ENCODE data around the gene DMRT3.

Gene DMRT3, protein sequence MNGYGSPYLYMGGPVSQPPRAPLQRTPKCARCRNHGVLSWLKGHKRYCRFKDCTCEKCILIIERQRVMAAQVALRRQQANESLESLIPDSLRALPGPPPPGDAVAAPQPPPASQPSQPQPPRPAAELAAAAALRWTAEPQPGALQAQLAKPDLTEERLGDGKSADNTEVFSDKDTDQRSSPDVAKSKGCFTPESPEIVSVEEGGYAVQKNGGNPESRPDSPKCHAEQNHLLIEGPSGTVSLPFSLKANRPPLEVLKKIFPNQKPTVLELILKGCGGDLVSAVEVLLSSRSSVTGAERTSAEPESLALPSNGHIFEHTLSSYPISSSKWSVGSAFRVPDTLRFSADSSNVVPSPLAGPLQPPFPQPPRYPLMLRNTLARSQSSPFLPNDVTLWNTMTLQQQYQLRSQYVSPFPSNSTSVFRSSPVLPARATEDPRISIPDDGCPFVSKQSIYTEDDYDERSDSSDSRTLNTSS

DNA sequence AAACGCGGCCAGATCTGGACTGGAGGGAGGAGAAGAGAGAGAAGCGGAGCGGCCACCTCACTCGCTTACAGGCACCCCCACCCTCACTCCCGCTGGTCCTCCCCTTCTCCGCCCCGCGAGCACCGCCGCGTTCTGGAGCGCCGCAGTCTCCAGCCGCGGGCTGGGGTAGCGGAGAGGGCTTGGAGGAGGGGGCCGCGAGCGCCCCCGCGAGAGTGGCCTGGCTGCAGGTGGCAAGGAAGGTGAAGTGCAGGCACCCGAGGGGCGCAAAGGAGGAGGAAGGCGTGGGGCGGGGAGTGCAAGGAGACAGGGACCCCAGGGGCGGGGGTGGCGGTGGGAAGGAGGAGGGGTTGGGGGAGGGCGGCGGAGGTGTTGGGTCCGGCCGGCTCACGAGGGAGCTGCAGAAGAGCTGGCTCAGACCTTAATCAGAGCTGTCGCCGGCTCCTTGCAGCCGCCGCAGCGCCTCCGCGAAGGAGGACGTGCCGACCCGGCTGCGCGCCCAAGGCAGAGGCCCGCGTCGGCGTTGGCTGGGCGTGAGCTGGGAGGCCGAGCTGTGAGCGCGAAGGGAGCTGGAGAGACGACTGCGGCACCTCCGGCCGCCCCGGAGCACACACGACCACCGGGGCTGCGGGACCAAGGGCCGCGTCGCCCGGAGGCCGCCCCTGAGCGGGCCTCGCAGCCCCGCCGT lies at the start of gene DMRT3:
Gene DMRT3 (plus strand): TSS at position 398 of the 685 bp plus-strand sequence. CDS start 347 bp downstream, outside the sequence.
- no peak for DNase-seq

DNA sequence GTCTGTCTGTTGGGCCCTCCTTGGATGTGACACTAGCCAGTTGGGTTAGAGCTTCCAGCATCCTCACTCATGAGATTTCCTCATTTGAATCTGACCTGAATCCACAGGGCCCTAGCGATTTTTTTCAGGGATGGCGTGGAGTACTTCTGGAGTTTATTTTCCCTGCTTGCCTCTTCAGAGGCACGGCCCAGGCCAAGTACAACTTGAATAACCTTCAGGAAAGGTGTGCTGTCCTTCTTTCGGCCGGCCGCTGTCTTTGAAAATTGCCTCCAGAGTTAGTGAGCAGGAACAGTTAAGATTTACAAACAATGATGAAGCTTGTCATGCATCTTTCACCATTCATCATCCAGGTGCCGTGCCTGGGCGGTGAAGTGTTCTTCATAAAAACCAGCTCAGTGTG lies 49.5 kb upstream of the DMRT3 start:
- no peak for DNase-seq

DNA sequence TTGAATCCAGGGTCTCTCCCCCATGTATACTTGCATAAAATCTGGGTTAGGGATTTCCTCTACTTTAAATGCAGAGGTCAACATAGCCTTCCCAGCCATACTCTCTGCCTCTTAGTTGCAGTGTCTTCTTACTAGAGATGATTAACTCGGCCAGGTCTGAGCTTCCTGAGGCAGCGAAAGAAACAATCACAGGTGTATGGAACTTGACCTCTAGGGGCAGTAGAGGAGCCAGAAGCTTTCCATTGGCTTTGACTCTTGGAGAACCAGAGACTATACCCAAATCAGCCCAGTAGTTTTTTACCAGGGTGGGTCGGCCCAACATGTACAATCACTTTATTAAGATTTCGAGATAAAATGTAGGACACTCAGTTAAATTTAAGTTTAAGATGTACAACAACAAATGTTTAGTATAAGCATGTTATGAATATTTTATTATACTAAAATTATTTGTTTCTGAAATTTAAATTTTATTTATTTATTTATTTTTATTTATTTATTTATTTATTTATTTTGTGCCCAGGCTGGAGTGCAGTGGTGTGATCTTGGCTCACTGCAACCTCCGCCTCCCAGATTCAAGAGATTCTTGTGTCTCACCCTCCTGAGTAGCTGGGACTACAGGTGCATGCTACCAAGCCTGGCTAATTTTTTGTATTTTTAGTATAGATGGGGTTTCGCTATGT lies 48.0 kb upstream of the DMRT3 start:
- DNase-seq: peak; percentile 13

DNA sequence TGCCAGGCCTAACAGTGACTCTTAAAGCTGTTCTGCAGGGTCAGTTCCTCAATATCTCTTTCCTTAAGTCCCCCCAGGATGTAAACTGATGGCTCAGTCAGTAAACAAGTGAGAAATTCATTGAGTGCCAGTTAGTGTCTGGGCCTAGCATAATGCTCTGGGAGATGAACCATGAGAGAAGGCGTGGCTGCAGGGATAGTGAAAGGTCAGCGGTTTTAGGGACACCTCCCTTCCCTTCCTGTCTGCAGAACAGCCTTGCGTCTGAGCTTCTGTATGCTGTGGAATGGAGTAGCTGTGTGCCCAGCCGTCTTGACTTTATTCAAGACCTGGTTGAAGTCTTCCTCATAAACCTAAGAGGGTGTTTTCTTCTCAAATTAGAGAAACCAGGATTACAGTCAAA lies 46.7 kb upstream of the DMRT3 start:
- no peak for DNase-seq

DNA sequence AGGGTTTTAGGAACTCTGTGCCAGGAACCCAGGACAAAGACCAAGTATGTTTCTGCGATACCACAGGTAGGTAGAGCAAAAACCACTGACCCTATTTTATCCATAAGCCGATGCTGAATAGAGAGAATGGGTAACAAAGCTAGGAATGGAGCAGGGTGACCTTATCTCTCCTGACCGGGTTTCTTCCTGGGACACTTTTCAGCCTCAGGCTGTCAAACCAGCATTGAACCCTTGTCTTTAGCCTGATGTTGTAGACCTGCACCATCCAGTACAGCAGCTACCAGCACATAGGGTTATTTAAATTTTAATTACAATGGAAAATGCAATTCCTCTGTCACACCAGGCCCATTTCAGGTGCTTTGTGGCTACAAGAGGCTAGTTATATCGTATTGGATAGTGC lies 43.1 kb upstream of the DMRT3 start:
- no peak for DNase-seq

DNA sequence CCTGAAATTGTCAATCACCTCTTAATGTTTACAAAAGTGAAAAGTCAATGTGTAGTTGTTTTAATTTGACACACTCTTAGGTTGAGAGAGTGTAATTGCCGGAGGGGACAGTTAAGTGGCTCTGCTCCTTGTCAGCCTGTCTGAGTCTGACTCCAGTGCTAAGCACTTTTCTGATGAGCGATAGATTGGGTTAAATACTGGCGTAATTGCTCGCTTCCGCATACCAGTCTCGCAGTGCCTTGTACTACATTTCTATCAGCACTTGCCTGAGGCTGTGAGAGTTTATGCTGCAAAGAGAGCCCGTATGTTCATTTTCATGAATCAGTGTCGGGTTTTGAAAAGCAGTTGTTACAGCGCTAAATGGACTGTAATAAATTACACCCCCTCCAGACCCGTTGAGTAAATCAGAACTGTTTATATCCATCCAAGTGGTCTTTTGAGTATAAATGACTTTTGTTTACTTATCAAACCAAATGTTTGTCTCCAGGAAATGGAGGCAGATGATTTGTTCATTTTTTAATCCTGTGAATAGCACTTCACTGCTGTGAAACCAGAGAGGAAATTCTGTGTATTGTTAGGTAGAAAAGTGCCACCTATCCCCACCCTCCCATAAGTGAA lies 41.0 kb upstream of the DMRT3 start:
- DNase-seq: peak; percentile 27

DNA sequence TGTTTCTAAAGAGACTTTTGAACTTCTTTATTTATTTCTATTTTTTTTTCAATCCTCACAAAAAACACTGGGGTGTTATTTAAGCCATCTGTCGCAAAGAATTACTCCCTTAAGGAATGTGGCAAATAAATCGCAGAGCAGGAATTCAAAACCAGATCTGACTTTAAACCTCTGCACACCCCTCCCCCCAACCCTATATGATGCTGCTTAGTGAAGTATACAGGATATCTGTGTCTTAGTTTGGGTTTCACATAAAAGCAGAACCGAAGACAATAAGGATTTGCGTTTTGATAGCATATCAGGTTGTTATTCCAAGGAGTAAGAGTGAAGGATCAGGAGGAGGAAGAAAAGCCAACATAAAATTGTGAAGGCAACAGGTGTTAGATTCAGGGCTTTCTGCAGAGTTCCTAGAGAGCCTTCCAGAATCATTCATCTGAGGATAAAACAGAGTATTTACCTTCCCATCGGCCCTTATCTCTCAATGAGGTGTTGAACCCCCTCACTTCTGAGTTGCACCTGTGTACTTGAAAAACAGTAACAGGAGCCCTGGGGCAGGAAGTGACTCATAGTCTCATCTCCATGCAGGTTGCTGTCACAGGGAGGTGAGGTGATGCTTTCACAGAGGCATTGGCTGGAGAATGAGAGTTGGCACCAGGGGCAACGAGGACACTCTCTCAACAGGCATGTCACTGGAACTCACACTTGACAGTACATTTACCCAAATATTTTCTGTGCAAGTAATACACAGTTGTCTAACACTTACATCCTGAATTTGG lies 33.5 kb upstream of the DMRT3 start:
- DNase-seq: no peak

DNA sequence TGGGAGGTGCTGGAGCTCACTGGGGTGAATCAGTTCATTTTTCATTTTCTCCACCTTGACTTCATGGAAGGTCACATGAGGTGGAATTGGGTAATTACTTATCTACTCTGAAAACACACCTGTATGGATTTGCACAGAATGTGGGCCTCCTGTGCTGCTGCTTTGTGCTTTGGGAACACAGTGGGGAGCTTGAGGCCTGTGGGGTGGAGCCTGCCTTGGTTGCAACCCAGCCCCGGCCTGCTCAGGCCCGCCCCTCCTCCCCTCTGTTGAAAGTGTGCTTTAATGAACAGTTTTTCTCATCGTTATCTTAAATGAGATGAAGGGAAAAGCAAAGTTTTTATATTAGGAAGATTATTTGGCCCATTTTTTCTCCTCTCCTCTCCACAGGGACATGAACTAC lies 28.5 kb upstream of the DMRT3 start:
- DNase-seq: no peak

DNA sequence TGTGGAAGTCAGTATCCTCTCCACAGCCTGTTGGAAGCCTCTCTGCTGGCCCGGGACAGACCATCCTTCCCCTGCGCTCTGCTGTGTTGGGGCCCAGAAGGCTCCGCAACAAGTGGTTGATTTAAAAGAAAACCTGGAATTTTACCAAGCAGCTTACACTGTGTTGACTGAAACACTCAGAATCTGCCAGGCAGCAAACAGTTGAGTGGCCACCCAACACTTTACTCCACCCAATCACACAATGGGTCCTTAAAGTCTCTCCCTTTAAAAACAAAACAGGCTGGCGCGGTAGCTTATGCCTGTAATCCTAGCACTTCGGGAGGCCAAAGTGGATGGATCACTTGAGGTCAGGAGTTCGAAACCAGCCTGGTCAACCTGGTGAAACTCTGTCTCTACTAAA lies 28.0 kb upstream of the DMRT3 start:
- DNase-seq: no peak

DNA sequence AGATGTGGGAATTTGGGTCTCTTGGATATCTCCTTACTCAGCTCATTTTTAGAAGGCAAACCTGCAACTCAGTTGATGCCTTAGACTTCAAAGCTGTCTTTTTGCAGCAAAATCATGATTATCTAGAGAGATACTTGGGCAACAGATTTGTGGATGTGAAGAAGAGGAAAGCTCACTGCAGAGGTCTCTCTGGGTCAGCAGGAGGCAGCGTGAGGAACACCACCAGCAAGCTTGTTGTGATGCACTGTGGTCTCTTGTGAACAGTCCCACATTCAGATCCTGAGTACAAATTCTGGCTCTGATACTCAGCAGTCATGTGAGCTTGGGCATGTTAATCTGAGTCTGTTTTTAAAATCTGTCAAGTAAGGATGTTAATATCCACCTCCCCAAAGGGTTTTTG lies 26.3 kb upstream of the DMRT3 start:
- no peak for DNase-seq

DNA sequence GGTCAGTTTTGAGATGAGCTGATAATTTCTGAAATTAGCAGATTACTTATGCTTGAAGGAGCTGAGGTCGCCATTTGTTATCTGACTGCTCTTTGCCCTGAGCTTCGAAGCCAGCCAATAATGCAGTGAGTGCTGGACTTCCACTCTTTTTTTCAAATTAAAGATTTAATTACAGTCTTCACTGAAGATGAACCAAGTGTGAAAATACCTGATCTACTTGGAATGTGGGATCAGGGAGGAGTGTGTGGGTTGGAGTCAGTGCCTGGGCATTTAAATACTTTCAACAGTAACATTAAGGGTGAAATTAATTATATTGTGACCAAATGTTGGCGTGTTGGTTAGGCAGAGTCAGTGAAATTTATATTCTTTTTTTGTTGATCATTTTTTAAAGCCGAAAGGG lies 23.9 kb upstream of the DMRT3 start:
- DNase-seq: no peak

DNA sequence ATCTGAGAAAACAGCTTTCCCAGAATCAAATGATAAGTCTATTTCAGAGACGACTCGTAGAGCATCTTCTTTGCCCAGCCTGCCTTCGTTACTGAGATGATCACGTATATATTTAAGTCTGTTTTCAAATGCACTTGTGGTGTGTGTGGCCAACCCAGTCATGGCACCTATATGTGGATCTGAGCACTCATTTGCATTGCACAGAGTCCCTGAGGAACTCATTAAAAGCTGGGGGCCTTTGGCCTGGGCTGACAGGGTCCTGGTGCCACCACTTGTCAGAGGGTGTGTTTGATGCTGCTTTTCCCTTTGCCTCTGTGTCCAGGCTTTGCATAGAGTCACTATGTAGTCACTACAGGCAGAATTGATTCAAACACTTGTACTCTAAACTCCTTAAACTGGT lies 17.4 kb upstream of the DMRT3 start:
- no peak for DNase-seq

DNA sequence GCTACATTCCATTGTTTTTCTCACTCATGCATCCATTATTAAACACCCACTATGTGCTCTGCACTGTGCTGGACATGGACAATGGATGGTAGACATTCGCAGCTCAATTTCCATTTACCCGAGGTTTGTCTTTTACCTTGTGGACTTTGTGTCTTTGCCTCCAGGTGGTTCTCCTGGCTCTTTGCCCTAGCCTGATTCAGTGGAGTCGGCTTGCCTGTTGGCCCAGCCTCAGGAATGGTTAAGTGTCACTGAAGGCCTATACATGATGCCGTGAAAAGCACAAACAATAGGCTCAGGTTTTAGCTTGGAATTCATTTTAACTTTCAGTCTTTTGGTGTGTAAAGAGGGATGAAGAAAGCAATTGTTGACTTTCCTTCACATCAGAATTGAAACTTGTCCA lies 16.5 kb upstream of the DMRT3 start:
- DNase-seq: no peak

DNA sequence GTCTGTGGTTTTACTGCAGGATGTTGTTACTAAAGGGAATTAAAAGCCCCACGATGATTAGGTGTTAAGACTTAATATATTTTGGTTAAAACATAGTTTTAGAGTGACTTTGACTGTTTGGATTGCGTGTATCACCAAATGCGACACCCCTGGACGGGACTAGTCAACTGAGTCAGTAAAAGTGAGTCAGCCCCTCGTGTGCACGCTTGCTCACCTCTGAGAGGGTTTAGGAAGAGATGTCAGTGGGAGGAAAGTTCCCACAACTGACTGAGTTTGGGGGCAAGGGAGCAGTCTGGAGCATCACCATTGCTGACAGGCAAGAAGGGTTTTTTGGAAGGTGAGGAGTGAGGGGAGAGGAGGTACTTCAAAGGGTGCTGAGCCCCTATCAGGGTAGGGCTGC lies 14.4 kb upstream of the DMRT3 start:
- DNase-seq: peak; percentile 68

DNA sequence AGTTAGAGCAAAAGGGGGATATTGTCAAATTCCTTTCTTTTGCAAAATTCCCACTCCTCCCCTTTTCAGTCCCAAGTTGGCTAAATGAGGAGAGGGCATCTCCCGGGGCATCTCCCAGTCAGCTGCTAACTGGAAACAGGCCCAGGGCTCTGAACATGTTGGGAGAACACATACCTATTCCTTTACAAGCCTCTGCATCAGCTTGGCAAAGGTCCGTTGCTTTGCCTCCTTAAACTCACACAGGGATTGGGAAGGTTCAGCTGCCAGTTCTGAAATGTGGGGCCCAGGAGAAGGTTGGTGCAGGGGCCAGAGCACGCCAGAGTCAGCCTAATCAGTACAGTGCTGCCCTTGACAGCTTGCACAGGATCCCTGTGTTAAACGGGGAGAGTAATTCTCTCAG lies 11.0 kb upstream of the DMRT3 start:
- DNase-seq: no peak

DNA sequence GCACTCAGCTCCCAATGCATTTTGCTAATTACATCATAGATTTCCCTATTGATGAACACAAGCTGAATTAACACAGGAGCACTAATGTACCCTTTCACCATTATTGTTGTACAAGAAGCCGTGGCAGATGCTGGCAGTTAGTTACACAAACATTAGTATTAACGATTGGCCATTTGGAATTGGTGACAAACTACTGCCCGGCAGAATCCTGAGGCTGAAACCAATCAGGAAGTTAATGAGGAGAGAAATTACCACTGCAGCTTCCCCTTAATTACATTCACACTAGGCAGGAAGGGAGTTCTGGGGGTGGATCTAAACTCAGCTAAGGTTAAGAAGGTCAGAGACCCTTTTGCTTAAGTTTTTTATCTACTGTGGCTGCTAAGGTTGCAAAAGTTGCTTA lies 9.6 kb upstream of the DMRT3 start:
- DNase-seq: no peak

DNA sequence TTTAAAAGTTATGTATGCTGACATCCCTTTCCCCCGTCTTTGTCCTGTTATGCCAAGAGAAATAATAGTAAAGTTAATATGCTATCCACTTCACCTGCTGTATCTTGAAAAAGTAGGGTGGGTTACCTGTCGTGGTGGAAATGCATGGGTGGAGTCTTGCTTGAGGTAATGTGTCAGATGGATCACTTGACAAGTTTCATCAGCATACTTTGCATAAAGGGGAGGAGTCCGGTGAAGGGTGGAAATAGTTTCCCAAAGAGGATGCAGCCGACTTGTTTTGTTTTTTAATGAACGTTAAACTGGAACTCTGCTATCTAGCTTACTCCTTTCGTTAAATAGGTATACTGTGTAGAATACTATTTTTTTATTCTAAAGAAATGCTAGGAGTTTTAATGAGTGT lies 9.0 kb upstream of the DMRT3 start:
- no peak for DNase-seq

DNA sequence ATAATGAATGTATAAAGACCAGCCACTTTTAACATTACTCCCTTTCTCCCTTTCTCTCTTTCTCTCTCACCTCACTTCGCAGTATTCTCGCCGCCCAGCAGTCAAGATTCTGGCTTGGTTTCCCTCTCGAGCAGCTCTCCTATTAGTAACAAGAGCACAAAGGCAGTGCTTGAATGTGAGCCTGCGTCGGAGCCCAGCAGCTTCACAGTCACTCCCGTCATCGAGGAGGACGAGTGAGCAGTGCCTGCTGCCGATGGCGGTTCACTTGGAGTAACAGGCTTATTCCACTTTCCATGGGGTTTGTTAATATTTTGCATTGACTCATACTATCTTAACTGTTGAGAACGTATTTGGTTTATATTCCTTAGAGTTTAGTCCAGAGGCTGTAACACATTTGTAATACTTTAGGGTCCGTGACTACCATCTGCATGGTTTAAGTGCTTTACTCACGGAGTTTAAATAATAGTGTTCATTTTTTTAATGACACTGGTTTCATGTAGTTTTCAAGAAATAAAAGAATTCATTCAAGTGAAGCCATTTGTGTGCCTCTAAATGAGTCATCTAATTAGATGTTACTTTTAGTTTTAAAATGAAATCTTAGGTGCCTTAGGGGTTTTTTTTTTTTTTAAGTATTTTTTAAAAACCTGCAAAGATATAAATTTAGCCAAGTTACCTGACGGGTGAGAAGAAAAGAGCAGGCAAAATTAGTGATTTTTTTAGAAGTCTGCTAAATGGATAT lies 8.4 kb upstream of the DMRT3 start:
- DNase-seq: peak; percentile 8

DNA sequence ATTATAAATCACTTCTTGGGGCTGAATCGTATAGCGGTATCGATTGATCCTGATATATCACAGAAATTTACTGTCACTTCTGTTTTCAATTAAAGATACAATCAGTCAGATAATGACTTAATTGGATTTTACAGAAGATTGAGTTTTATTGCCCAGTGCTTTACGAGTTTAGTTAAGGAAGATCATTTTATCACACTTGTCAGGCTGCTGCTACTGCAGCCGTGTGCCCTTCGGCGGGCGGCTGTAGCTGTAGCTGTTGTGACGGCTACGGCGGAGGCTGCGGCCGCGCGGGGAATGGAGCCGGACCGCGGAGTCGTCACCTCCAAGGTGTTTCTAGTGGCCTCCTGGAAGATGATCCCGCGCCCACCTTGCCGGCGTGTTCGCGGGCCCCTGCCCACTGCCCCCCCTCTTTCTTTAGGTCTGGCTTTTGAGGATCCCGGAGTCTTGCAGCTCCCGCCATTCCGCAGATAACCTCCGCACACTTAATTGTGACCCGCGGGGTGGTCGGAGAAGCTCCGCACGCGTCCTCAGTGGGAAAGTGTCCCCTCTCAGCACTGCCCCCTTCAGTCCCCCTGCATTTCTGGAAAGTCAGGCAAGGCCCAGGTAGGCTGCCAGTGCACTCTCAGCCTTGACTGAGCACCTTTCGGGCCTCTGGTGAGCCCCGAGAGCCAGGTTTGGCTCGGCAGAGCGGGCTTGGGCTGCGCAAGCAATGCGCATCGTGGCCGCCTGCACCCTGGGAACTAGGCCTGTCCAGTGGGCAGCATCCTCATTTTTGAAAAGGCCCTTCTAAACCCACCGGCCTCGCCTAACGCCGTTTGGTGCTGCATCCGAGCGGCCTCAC lies 6.9 kb upstream of the DMRT3 start:
- DNase-seq: no peak

DNA sequence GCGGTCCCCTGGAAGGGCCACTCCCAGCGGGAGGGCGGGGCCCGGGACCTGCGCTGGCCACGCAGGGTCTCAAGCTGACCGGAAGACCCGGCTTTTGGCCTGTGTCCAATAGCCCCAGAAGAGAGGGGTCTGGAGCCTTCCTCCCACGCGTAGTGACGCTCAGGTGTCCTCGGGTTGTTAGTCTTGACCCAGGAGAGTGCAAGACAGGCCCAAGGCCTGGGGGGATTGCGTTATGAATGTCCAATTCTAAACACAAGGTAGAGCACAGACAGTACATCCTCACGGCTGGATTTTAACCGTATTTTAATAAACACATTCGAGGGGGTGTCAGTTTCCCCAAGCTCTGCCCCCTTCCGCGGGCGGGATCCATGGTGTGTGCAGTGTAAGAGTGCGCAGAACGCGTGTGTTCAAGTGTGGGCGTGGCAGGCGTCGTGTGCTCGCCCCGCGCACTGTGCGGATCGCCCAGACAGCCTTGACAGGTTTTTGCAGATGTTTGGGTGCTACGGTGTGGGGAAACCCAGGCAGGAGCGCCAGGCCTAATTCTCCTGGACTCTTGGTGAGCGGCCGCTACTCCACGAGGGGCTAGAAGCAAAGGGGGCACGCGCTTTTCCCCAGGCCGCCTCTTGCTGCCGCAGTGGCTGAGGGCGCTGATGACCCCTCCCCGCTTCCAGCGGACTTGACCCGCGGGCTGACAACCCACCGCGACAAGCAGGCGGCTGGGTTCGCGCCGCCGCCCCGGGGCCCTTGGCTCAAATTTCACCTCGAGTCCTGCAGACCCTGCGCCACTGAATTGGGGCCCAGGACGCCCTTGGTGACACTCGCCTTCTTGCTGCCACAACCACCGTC lies 6.1 kb upstream of the DMRT3 start:
- no peak for DNase-seq

Data from HCEC 1CT (cell line).